Gastrocnemius medialis (tissue), 4 donors: ENCODE data around the gene BCKDK. TPM values are rescaled to one million over a fixed set of nuclear protein-coding genes. Genes with fewer than 3 reads are reported as not detected.

Experiments used
- ATAC-seq, 2 donors: fragments of 150-250 bp; one replicate each; pipeline ENCODE4 v1.9.1; 2016
- DNase-seq, 2 donors: peaks; one replicate each; pipeline ENCODE4 v3.0.0-alpha.2; 2019
- H3K27ac ChIP-seq, 4 donors: fragments of 200-600 bp; sonication (generic); 1 replicate in 1 of 4; 2 replicates in 3 of 4; pipeline ENCODE4 v1.5.1; 2016 to 2018; ENCODE audit warnings: mild to moderate bottlenecking in 2 of 4, moderate library complexity in 1 of 4
- H3K27me3 ChIP-seq, 3 donors: fragments of 200-600 bp; sonication (generic) in 2 of 3; 1 replicate in 1 of 3; 2 replicates in 2 of 3; pipeline versions ENCODE4 v1.5.1 to v1.6.0; 2016 to 2019; ENCODE audit warnings: mild to moderate bottlenecking in 1 of 3, moderate library complexity in 1 of 3
- H3K36me3 ChIP-seq, 2 donors: fragments of 200-600 bp; sonication (generic) in 1 of 2; one replicate each; pipeline ENCODE4 v1.5.1; 2017 to 2018
- H3K4me1 ChIP-seq, 2 donors: fragments of 200-600 bp; sonication (generic) in 1 of 2; one replicate each; pipeline ENCODE4 v1.5.1; 2016 to 2017; ENCODE audit warnings: mild to moderate bottlenecking in 2 of 2
- H3K4me3 ChIP-seq, 4 donors: fragments of 200-600 bp; sonication (generic) in 3 of 4; 1 replicate in 1 of 4; 2 replicates in 3 of 4; pipeline ENCODE4 v1.5.1; 2016 to 2019; ENCODE audit warnings: mild to moderate bottlenecking in 2 of 4
- H3K9me3 ChIP-seq, 3 donors: fragments of 200-600 bp; sonication (generic) in 2 of 3; 1 replicate in 1 of 3; 2 replicates in 2 of 3; pipeline ENCODE4 v1.5.1; 2016 to 2019
- CTCF ChIP-seq, 5 experiments: fragments of 450-650 bp in 3 of 5; fragments of 200-600 bp in 2 of 5; sonication (generic) in 2 of 5; IDR thresholded peaks in 4 of 5; conservative IDR thresholded peaks in 1 of 5; 1 replicate in 4 of 5; 2 replicates in 1 of 5; pipeline ENCODE4 v1.5.1; 2016 to 2019; ENCODE audit warnings: antibody characterized with exemption in 5 of 5, mild to moderate bottlenecking in 3 of 5, moderate library complexity in 3 of 5
- POLR2A ChIP-seq, 2 donors: fragments of 450-650 bp; IDR thresholded peaks; one replicate each; pipeline ENCODE4 v1.6.1; 2017; ENCODE audit warnings: antibody characterized with exemption in 2 of 2, mild to moderate bottlenecking in 2 of 2, moderate library complexity in 2 of 2
- in situ Hi-C, 4 donors: fragments of 200-750 bp; cut with MboI; loops; one replicate each; pipeline versions ENCODE4 v1.15.0 to v1.8.0; 2017; ENCODE audit warnings: low sequenced_read_pairs in 4 of 4
- intact Hi-C: fragments of 100-400 bp; cut with DNase I; formaldehyde crosslinking; loops from one replicate; pipeline ENCODE4 v1.15.1; 2023; ENCODE audit warnings: low total_unique reads
- total RNA-seq, 4 donors: library from RNA; depleted of rRNA; stranded (reverse); fragments of >200 nt; gene quantifications; one replicate each; pipeline versions ENCODE4 v1.1.0 to v1.2.3, GENCODE V29; 2016

BCKDK gene
- total RNA-seq, 4 donors from 2014 or later, result 24.7 to 68.9 (median 50.9) TPM

GRCh38 chr16:31117384-31118222 is 9.4 kb downstream of the BCKDK start, which contains the start of gene KAT8:
Gene KAT8 (plus strand): TSS chr16:31117664. CDS start chr16:31117682, 18 bp downstream.
- Histone ChIP-seq H3K9me3 (no peaks in the 10 kb centered on the region), H3K4me1 (peaks cover 32% of the 10 kb centered on the region in 2 donors), H3K36me3 (peaks cover 0 to 38% of the 10 kb centered on the region in 2 donors), H3K4me3 (peak within 1 kb of the TSS; percentile 69 to 82 (median 71)), H3K27ac (peak within 1 kb of the TSS; percentile 88 to 100 (median 96)), H3K27me3 (no peaks in the 10 kb centered on the region)
- DNase-seq (peak; percentile 98), ATAC-seq (peak; percentile 82 to 92)
- intact Hi-C loops (loop anchor here (1.0 kb wide), 2 partner anchors 21 to 25 kb away; no protein-coding TSS in a partner anchor), in situ Hi-C loops (no loop called here)
- TF ChIP-seq POLR2A (IDR thresholded peaks at IDR 0.05), result peak; percentile 90 to 93
- TF ChIP-seq CTCF (IDR thresholded peaks at IDR 0.05 in 4 of 5, conservative IDR thresholded peaks at IDR 0.05 in 1 of 5), result no peak

GRCh38 chr16:31118223-31119155 is 10.3 kb downstream of the BCKDK start:
- in situ Hi-C loops (no loop called here), intact Hi-C loops (loop anchor here (1.0 kb wide), 2 partner anchors 20 to 24 kb away; no protein-coding TSS in a partner anchor)
- Histone ChIP-seq H3K9me3 (no peaks in the 10 kb centered on the region), H3K4me1 (peaks cover 23% of the 10 kb centered on the region in 2 donors), H3K4me3 (peak overlapping the region; percentile 69 to 82 (median 71)), H3K36me3 (peaks cover 0 to 45% of the 10 kb centered on the region in 2 donors), H3K27me3 (no peaks in the 10 kb centered on the region), H3K27ac (peak overlapping the region; percentile 88 to 100 (median 96))
- peak; percentile 44 to 46 for ATAC-seq
- no peak for TF ChIP-seq CTCF (IDR thresholded peaks at IDR 0.05 in 4 of 5, conservative IDR thresholded peaks at IDR 0.05 in 1 of 5)
- no peak for TF ChIP-seq POLR2A (IDR thresholded peaks at IDR 0.05)
- peak in 1 of 2 donors; percentile 37 for DNase-seq

DNA sequence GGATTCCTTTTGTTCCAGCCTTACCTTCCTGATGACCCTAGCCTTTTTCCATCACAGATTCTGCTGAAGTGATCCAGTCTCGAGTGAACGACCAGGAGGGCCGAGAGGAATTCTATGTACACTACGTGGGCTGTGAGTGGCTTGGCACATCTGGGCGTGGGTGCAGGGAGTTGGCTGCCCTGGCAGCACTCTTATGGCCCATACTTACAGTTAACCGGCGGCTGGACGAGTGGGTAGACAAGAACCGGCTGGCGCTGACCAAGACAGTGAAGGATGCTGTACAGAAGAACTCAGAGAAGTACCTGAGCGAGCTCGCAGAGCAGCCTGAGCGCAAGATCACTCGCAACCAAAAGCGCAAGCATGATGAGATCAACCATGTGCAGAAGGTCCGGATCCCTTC is 11.9 kb downstream of the BCKDK start:
- TF ChIP-seq CTCF (IDR thresholded peaks at IDR 0.05 in 4 of 5, conservative IDR thresholded peaks at IDR 0.05 in 1 of 5) (no peak), POLR2A (IDR thresholded peaks at IDR 0.05) (no peak)
- ATAC-seq (no peak), DNase-seq (no peak)
- in situ Hi-C loops, result no loop called here
- Histone ChIP-seq H3K4me1 (peaks cover 19% of the 10 kb centered on the region in 2 donors), H3K27ac (peak overlapping the region; percentile 88 to 100 (median 96)), H3K36me3 (peaks cover 0 to 61% of the 10 kb centered on the region in 2 donors), H3K4me3 (no peak overlapping the region), H3K27me3 (no peaks in the 10 kb centered on the region), H3K9me3 (no peaks in the 10 kb centered on the region)
- intact Hi-C loops, result no loop called here

- no peak for ATAC-seq
Observed at GRCh38 chr16:31125844-31126243, 17.7 kb downstream of the BCKDK start.

More at GRCh38 chr16:31125844-31126243, 17.7 kb downstream of the BCKDK start:
- DNase-seq, result no peak
- peaks cover 29 to 37% of the 10 kb centered on the region in 2 donors for H3K4me1 ChIP-seq
- no peaks in the 10 kb centered on the region for H3K9me3 ChIP-seq
- H3K27ac ChIP-seq, result peak overlapping the region in 2 of 4 donors; percentile 74 to 77
- in situ Hi-C loops, result no loop called here
- no peaks in the 10 kb centered on the region for H3K27me3 ChIP-seq
- no peak overlapping the region for H3K4me3 ChIP-seq
- peaks cover 0 to 62% of the 10 kb centered on the region in 2 donors for H3K36me3 ChIP-seq
- intact Hi-C loops, result no loop called here
- TF ChIP-seq CTCF (IDR thresholded peaks at IDR 0.05 in 4 of 5, conservative IDR thresholded peaks at IDR 0.05 in 1 of 5) (no peak), POLR2A (IDR thresholded peaks at IDR 0.05) (no peak)
